Fibroblast of skin of left biceps (primary cell): ENCODE measurements around the gene WDR7.

Source experiments
- DNase-seq, 2 experiments: peaks; one replicate each; pipeline ENCODE4 v3.0.0-alpha.2; 2013; ENCODE audit warnings: low read depth in 2 of 2

Gene WDR7

DNA sequence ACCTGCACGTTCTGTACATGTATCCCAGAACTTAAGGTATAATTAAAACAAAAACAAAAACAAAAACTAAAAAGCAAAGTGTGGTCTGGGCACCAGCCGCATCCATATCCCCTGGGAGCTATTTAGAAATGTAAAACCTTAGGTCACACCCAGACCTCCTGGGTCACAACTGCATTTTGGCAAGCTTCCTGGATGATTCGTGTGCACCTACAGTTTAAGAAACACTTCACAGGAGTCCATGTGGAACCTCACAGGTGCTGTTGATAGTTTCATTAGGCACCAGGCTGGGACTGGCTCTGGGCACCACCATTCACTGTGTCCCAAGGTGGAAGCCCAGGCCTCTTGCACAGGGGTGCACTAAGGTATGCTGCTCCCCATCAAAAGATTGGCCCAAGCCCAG is 392.1 kb downstream of the WDR7 start:
- no peak for DNase-seq

GRCh38 chr18:57048351-57048750 is 397.2 kb downstream of the WDR7 start:
- no peak for DNase-seq

GRCh38 chr18:57048859-57049258 is 397.7 kb downstream of the WDR7 start:
- no peak for DNase-seq

DNA sequence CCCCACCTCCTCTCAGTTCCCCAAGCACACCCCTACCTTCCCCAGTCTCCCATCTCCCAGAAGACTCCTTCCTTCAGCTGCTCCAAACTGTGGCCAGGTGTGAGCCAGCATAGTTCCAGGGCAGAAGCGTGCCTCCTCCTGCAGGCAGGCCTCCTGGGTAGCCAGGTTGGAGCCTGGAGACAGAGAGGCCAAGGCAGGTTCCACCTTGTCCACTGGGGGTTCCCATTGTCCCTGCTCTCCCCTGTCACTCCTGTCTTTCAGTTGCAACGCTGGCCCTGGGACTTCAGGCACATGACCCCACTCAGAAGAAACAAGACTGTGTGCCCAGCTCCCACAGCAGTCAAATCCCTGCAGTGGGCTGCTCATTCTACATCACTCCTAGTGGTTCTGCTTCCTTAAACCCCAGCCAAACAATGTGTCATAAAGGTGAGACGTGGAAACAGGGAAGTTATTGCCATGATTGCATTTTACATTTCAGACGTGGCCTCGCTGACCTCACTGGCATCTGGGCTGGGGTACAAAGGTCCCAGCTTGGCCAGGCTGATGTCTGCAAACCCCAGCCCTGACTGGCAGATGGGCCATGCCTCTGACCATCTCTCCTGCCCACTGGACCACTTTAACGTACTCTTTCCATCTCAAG is 399.3 kb downstream of the WDR7 start:
- DNase-seq: no peak

GRCh38 chr18:57051021-57051656 is 400.0 kb downstream of the WDR7 start:
- no peak for DNase-seq

GRCh38 chr18:57051657-57052044 is 400.5 kb downstream of the WDR7 start:
- no peak for DNase-seq

- no peak for DNase-seq
These were observed 401.0 kb downstream of the WDR7 start for GRCh38 chr18:57052173-57052572.

GRCh38 chr18:57052759-57053158 is 401.6 kb downstream of the WDR7 start:
- no peak for DNase-seq

DNA sequence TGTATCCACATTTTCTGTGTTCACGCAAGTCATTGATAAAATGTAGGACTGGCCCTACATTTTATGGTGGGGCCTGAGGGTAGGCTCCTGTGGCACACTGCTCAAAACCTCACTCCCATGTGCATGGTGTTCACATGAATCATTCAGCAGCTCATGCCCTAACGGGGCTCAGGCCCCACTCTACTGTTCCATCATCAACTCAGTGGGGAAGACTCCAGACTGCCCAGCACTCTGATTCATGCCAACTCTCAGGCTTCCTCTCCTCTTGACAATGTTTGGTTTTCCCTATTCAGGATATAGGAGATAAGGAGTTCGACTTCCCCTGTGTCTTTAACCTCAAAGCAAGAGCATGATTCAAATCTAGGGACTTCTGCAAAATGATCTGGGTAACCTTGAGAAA is 403.7 kb downstream of the WDR7 start:
- DNase-seq: no peak

- DNase-seq: no peak
These were observed 406.7 kb downstream of the WDR7 start for GRCh38 chr18:57057890-57058289.

GRCh38 chr18:57058734-57059133 is 407.6 kb downstream of the WDR7 start:
- no peak for DNase-seq

DNA sequence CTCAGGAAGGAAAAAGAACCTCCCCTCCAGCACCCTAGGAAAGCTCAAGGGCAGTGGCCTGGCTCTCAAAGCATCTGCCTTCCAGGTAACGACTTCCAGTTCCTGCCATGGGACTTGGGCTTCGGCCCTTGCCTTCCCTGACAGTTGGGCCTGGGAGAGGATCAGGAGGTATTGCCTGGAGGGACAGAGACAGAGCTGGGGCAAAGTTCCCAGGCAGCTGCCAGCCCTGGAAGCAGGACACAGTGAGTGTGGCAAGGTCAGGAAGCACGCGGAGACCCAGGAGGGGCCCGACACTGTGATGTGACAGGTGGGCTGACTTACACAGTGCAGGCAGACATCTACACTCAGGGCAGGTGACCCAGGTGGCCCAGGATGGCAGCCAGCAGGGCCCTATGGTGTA is 408.2 kb downstream of the WDR7 start:
- no peak for DNase-seq

DNA sequence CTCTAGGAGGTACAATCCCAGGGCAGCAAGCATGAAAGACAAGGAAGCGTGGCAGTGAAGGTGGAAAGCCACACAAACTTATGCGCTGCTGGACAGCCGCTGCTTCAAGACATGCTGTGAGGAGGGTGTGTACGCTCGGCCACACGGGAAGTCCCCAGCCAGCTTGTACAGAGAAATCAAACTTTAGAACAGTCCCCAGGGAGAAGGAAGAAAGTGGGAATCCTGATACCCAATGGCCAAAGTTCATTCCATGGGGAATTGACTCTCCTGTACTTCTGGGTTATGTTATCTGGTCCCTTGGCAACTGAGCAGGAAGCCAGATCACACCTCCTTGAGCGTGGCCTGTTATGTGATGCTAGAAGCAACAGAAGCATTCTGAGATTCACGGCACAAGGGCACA is 409.7 kb downstream of the WDR7 start:
- DNase-seq: no peak

DNA sequence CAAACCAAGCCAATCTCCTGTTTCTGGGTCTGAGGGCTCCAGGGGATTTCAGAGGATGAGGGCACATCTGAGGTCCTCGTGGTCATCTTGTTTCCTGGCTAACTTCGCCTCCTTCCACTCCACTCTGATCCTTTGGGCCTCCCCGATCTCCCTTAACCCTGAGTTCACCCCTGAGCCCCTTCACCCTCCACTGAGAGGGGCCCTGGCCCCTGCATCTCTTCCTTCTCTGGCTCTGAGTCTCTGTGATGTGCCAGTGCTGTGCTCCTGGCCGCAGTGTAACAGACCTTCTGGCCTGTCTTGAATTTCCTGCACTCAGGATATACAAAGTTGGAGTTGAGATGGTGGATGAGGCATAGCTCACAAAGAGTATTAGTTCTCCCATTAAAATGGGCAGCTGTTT is 411.0 kb downstream of the WDR7 start:
- DNase-seq: no peak

DNA sequence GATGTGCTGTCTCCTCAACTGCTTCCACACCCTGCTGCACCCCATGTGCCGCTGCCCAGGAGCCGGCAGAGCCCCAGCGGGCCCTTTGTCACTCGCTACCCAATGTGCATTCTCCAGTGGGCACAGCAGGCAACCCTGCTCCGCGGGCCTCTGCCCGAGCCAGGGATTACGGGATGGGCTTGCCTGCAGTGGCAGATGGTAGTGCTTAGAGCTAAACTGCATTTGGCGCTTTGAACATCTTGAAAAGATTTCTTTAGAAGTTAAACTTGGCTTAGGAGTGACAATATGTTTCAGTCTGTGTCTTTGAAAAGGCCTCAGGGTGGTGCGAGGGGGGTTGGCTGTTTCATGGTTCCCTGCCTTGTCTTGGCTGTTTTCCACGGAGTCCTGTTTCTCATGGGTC is 411.7 kb downstream of the WDR7 start:
- DNase-seq: no peak

- DNase-seq: no peak
These were observed 412.5 kb downstream of the WDR7 start for GRCh38 chr18:57063601-57064103.

GRCh38 chr18:57073501-57074187 is 422.5 kb downstream of the WDR7 start:
- DNase-seq: no peak

- DNase-seq: no peak
These were observed 424.7 kb downstream of the WDR7 start for GRCh38 chr18:57075716-57076400.

- DNase-seq: no peak
These were observed 426.0 kb downstream of the WDR7 start for GRCh38 chr18:57077005-57077765.

- no peak for DNase-seq
These were observed 426.8 kb downstream of the WDR7 start for GRCh38 chr18:57077786-57078552.

DNA sequence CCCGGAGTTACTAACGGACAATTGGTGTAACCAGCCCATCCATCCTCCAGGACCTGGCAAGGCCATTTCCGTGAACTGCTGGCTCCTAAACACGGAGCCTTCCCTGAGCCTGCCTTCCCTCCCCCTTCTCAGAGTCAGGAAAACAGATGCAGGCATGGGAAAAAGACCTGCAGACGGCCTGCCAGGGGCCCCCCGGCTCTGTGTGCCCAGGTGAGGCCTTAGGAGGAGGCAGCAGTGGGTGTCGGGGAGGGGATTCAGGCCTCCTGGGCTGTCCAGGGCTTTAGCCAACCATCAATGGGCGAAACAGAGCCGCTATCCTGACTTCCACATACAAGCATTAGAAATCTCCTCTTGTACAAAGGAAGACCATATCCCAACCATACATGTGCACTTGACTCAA is 427.5 kb downstream of the WDR7 start:
- no peak for DNase-seq
